ENCODE measurements around the gene TRMT61B. TPM values are rescaled to one million over a fixed set of nuclear protein-coding genes. Genes with fewer than 3 reads are reported as not detected.

Gene TRMT61B
- total and polyA plus RNA-seq, 2 of the 13 experiments (the other 11 are each of a cell fraction or from before 2014, with no cell fraction given) = 19.7 to 23.5 TPM

DNA sequence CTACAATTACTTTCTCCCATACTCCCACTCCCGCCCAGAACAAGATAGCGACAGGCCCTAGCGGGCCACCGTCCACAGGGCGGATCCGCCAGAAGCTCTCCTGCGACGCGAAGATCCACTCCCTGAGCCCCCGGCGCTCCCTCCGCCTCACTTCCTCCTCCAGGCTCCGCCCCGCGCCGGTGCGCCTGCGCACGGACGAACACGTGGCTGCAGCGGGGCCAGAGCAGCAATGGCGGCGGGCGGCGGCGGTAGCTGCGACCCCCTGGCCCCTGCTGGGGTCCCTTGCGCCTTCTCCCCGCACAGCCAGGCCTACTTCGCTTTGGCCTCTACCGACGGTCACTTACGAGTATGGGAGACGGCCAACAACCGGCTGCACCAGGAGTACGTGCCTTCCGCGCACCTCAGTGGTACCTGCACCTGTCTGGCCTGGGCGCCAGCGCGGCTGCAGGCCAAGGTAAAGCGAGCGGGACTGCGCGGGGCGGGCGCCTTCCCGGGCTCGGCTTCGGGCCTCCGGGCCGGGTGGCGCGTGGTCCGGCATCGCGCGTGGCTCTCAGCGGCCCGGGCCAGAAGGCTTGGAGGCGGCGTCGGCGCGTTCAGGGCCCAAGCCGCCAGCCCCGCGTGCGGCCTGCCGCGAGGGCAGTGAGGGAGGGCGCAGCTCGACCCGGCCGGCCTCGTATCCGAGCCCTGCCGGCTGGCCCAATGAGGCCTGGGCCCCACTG is 24.5 kb upstream of the TRMT61B start, which contains the start of gene WDR43 (continued):
- peak; percentile 13; the same call in 1 of the 2 replicates for TF ChIP-seq ZBTB43 (CRISPR knock-in tag; conservative IDR thresholded peaks at IDR 0.05)
- TF ChIP-seq ZNF564 (CRISPR knock-in tag; IDR thresholded peaks at IDR 0.05) = no peak; the same call in 1 of the 2 replicates
- no peak for TF ChIP-seq ZNF646 (CRISPR knock-in tag; IDR thresholded peaks at IDR 0.05)
- TF ChIP-seq ZFP62 (CRISPR knock-in tag; IDR thresholded peaks at IDR 0.05) = no peak
- TF ChIP-seq, protein P1, sequence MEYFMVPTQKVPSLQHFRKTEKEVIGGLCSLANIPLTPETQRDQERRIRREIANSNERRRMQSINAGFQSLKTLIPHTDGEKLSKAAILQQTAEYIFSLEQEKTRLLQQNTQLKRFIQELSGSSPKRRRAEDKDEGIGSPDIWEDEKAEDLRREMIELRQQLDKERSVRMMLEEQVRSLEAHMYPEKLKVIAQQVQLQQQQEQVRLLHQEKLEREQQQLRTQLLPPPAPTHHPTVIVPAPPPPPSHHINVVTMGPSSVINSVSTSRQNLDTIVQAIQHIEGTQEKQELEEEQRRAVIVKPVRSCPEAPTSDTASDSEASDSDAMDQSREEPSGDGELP (IDR thresholded peaks at IDR 0.05; ENCODE audit: borderline replicate concordance, low read depth) = no peak
- TF ChIP-seq AKAP8 (CRISPR knock-in tag; IDR thresholded peaks at IDR 0.05) = no peak; the same call in 1 of the 2 replicates
- TF ChIP-seq, protein P2, sequence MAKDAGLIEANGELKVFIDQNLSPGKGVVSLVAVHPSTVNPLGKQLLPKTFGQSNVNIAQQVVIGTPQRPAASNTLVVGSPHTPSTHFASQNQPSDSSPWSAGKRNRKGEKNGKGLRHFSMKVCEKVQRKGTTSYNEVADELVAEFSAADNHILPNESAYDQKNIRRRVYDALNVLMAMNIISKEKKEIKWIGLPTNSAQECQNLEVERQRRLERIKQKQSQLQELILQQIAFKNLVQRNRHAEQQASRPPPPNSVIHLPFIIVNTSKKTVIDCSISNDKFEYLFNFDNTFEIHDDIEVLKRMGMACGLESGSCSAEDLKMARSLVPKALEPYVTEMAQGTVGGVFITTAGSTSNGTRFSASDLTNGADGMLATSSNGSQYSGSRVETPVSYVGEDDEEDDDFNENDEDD (CRISPR knock-in tag; IDR thresholded peaks at IDR 0.05; ENCODE audit: borderline replicate concordance) = peak; percentile 78; the same call in 1 of the 2 replicates
- peak; percentile 91; the same call in 1 of the 2 replicates for TF ChIP-seq KDM4B (CRISPR knock-in tag; IDR thresholded peaks at IDR 0.05)
- TF ChIP-seq, protein P3, sequence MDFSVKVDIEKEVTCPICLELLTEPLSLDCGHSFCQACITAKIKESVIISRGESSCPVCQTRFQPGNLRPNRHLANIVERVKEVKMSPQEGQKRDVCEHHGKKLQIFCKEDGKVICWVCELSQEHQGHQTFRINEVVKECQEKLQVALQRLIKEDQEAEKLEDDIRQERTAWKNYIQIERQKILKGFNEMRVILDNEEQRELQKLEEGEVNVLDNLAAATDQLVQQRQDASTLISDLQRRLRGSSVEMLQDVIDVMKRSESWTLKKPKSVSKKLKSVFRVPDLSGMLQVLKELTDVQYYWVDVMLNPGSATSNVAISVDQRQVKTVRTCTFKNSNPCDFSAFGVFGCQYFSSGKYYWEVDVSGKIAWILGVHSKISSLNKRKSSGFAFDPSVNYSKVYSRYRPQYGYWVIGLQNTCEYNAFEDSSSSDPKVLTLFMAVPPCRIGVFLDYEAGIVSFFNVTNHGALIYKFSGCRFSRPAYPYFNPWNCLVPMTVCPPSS (IDR thresholded peaks at IDR 0.05) = no peak
- TF ChIP-seq, protein P4, sequence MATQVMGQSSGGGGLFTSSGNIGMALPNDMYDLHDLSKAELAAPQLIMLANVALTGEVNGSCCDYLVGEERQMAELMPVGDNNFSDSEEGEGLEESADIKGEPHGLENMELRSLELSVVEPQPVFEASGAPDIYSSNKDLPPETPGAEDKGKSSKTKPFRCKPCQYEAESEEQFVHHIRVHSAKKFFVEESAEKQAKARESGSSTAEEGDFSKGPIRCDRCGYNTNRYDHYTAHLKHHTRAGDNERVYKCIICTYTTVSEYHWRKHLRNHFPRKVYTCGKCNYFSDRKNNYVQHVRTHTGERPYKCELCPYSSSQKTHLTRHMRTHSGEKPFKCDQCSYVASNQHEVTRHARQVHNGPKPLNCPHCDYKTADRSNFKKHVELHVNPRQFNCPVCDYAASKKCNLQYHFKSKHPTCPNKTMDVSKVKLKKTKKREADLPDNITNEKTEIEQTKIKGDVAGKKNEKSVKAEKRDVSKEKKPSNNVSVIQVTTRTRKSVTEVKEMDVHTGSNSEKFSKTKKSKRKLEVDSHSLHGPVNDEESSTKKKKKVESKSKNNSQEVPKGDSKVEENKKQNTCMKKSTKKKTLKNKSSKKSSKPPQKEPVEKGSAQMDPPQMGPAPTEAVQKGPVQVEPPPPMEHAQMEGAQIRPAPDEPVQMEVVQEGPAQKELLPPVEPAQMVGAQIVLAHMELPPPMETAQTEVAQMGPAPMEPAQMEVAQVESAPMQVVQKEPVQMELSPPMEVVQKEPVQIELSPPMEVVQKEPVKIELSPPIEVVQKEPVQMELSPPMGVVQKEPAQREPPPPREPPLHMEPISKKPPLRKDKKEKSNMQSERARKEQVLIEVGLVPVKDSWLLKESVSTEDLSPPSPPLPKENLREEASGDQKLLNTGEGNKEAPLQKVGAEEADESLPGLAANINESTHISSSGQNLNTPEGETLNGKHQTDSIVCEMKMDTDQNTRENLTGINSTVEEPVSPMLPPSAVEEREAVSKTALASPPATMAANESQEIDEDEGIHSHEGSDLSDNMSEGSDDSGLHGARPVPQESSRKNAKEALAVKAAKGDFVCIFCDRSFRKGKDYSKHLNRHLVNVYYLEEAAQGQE (IDR thresholded peaks at IDR 0.05; ENCODE audit: borderline replicate concordance in 1 of 2, low read depth in 1 of 2, low read length in 2 of 2) = peak in 1 of 2 experiments; percentile 52; a peak in 1 of 4 replicates
- TF ChIP-seq CCDC6 (CRISPR knock-in tag; IDR thresholded peaks at IDR 0.05) = peak; percentile 15; the same call in 1 of the 2 replicates
- TF ChIP-seq ZNF17 (CRISPR knock-in tag; IDR thresholded peaks at IDR 0.05) = no peak
